Activated CD8-positive, alpha-beta T cell treated with anti-CD3 and anti-CD28 coated beads for 36 hours (primary cell): ENCODE measurements around the gene JAG2. TPM values are rescaled to one million over a fixed set of nuclear protein-coding genes. Genes with fewer than 3 reads are reported as not detected.

Experiments
- ATAC-seq: fragments of 200-7000 bp; cut with Tn5 transposase; one replicate; pipeline ENCODE4 v1.10.0; 2021; ENCODE audit warnings: mild to moderate bottlenecking, moderate library complexity
- CTCF ChIA-PET: fragments of 350-600 bp; sonication (Branson Sonifier 250); formaldehyde crosslinking; loops from one replicate; lab custom pipeline; 2021; ENCODE audit warnings: antibody characterized with exemption; lab: Charles Lee
- POLR2A ChIA-PET: fragments of 350-600 bp; sonication (Branson Sonifier 250); formaldehyde crosslinking; loops from one replicate; lab custom pipeline; 2021; ENCODE audit warnings: antibody characterized with exemption; lab: Charles Lee
- DNase-seq: peaks from one replicate; pipeline ENCODE4 v3.0.0-alpha.2; 2020
- H3K27ac Mint-ChIP-seq: one replicate; pipeline ENCODE4 v1.8.0; 2021; ENCODE audit warnings: mild to moderate bottlenecking, mixed read lengths
- H3K27me3 Mint-ChIP-seq: one replicate; pipeline ENCODE4 v1.8.0; 2021; ENCODE audit warnings: mixed read lengths
- H3K36me3 Mint-ChIP-seq: one replicate; pipeline ENCODE4 v1.8.0; 2021; ENCODE audit warnings: low read depth, mixed read lengths
- H3K4me1 Mint-ChIP-seq: one replicate; pipeline ENCODE4 v1.8.0; 2021; ENCODE audit warnings: low read depth, mixed read lengths
- H3K4me3 Mint-ChIP-seq: one replicate; pipeline ENCODE4 v1.8.0; 2021; ENCODE audit warnings: mild to moderate bottlenecking, moderate library complexity, mixed read lengths
- H3K9me3 Mint-ChIP-seq: one replicate; pipeline ENCODE4 v1.8.0; 2021; ENCODE audit warnings: mixed read lengths
- CTCF ChIP-seq: fragments of 200-600 bp; IDR thresholded peaks from one replicate; pipeline ENCODE4 v1.8.0; 2022; ENCODE audit warnings: antibody characterized with exemption, mild to moderate bottlenecking
- intact Hi-C: fragments of 100-400 bp; cut with micrococcal nuclease; formaldehyde crosslinking; loops from one replicate; pipeline ENCODE4 v1.10.0; 2022
- total RNA-seq, 2 experiments: library from RNA; stranded (reverse); gene quantifications; one replicate each; pipeline ENCODE4 v1.2.3, GENCODE V29; 2021

JAG2 gene
- total RNA-seq, 2 experiments from 2014 or later = 3.6 to 4.1 TPM

GRCh38 chr14:105143451-105144025 lies 25.0 kb downstream of the JAG2 start:
- no peak for DNase-seq

GRCh38 chr14:105142651-105143450 lies 25.7 kb downstream of the JAG2 start:
- Mint-ChIP-seq H3K27me3 (no peaks in the 10 kb centered on the region), H3K9me3 (peaks cover 4% of the 10 kb centered on the region), H3K4me3 (no peak overlapping the region), H3K4me1 (no peaks in the 10 kb centered on the region), H3K27ac (no peak overlapping the region), H3K36me3 (no peaks in the 10 kb centered on the region)
- no peak for DNase-seq
- ATAC-seq = no peak
- intact Hi-C loops = no loop called here
- TF ChIP-seq CTCF = no peak
- ChIA-PET CTCF (no interaction called here), POLR2A (no interaction called here)

More at GRCh38 chr14:105143451-105144025, 25.0 kb downstream of the JAG2 start:
- Mint-ChIP-seq H3K4me3 (no peak overlapping the region), H3K36me3 (no peaks in the 10 kb centered on the region), H3K27me3 (no peaks in the 10 kb centered on the region), H3K9me3 (peaks cover 4% of the 10 kb centered on the region), H3K27ac (no peak overlapping the region), H3K4me1 (no peaks in the 10 kb centered on the region)
- intact Hi-C loops = no loop called here
- ChIA-PET POLR2A (no interaction called here), CTCF (no interaction called here)
- ATAC-seq = no peak
- TF ChIP-seq CTCF = no peak

DNA sequence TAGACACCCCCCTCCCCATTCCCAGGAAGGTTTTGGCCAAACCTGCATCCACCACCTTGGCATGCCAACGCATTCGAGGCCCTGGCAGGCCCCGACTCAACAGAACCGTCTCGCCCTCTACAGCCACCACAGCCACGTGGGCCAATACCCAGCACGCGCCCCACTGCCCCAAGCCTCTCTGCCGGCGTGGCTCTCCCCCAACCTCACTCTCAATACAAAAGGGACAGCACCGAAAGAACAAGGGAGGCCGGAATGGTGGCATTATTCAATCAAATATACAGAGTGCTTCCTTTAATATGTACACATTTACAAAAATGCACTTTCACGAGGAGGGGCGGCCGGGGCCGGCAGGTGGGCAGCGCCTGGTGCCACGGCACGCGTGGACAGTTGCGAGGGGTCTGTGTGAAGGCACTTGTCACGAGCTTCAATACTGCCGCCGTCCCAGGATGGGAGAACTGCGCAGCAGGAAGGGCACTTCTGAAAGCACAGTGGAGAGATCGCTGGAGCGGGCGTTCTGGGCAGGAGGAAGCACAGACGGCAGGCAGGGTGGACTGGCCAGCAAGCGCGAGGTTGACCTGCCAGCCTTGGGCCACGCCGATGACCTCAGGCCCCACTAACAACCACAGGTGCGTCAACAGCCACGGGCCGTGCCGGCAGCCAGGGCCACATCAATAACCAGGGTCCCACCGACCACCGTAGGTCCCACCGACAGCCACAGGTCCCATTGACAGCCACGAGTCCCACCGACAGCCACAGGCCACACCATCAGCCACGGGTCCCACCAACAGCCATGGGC lies 26.9 kb downstream of the JAG2 start:
- intact Hi-C loops = no loop called here
- H3K9me3 Mint-ChIP-seq = peaks cover 4% of the 10 kb centered on the region
- ATAC-seq (no peak), DNase-seq (no peak)
- H3K4me1 Mint-ChIP-seq = no peaks in the 10 kb centered on the region
- ChIA-PET POLR2A (no interaction called here), CTCF (no interaction called here)
- TF ChIP-seq CTCF = no peak
- H3K36me3 Mint-ChIP-seq = no peaks in the 10 kb centered on the region
- H3K27ac Mint-ChIP-seq = no peak overlapping the region
- H3K27me3 Mint-ChIP-seq = no peaks in the 10 kb centered on the region
- H3K4me3 Mint-ChIP-seq = no peak overlapping the region

DNA sequence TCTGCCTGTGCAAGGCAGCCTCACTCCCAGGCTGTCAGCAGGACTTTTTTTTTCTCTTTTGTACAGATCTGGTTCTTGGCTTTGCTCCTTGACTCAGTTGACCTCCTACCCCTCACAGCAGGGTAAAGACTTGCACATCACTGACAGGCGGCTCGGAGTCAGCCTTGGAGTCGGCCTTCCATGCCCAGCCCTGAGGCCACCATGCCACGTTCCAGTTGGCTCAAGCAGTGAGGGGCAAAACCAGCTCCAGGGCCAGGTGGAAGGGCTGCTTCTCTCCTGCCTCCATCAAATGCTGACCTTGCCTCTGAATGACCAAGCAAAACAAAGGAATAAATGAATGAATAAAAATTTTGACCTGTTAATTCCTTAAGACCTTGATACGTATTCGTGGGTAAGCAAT lies 27.6 kb downstream of the JAG2 start:
- intact Hi-C loops = no loop called here
- no peaks in the 10 kb centered on the region for H3K27me3 Mint-ChIP-seq
- ATAC-seq = no peak

More for the DNA sequence above, 27.6 kb downstream of the JAG2 start:
- no peak for DNase-seq
- Mint-ChIP-seq H3K36me3 (no peaks in the 10 kb centered on the region), H3K27ac (no peak overlapping the region), H3K9me3 (peaks cover 4% of the 10 kb centered on the region), H3K4me1 (no peaks in the 10 kb centered on the region), H3K4me3 (no peak overlapping the region)
- CTCF ChIA-PET = no interaction called here
- no peak for TF ChIP-seq CTCF
- POLR2A ChIA-PET = no interaction called here
